PC-3 (cell line): ENCODE results near the gene DYDC2. TPM values are rescaled to one million over a fixed set of nuclear protein-coding genes. Genes with fewer than 3 reads are reported as not detected.

Experiments used
- ATAC-seq: fragments of 200-7000 bp; cut with Tn5 transposase; 2 replicates; pipeline ENCODE4 v1.9.1; 2020; ENCODE audit warnings: mild to moderate bottlenecking, moderate library complexity
- BruUV-seq: library from RNA; stranded (reverse); fragments of 400-500 nt; replicated peaks from 2 replicates; lab custom pipeline; 2021; lab: Mats Ljungman, UMichigan
- CTCF ChIA-PET: fragments of 300-600 bp; sonication (Branson Sonifier 250); formaldehyde crosslinking; loops from one replicate; lab custom pipeline; 2022; ENCODE audit warnings: antibody characterized with exemption; lab: Charles Lee
- POLR2A ChIA-PET: fragments of 300-600 bp; sonication (Branson Sonifier 250); formaldehyde crosslinking; loops from one replicate; lab custom pipeline; 2022; ENCODE audit warnings: antibody characterized with exemption; ENCODE audit not compliant: unreplicated experiment; lab: Charles Lee
- DNase-seq: peaks from one replicate; pipeline ENCODE4 v3.0.0-alpha.2; 2015
- H2AFZ ChIP-seq: fragments of 300-600 bp; sonication (generic); 2 replicates; pipeline ENCODE4 v1.6.0; 2016; ENCODE audit warnings: antibody characterized with exemption, low read length
- H3F3A ChIP-seq: fragments of 300-600 bp; sonication (generic); one replicate; pipeline ENCODE4 v1.6.0; 2017; ENCODE audit warnings: antibody characterized with exemption, low read length, control low read depth, mild to moderate bottlenecking; ENCODE audit not compliant: unreplicated experiment
- H3K27ac ChIP-seq: fragments of 300-600 bp; sonication (generic); 2 replicates; pipeline ENCODE4 v1.5.1; 2016; ENCODE audit warnings: mild to moderate bottlenecking, low read length
- H3K27me3 ChIP-seq: fragments of 300-600 bp; sonication (generic); 2 replicates; pipeline ENCODE4 v1.6.1; 2016; ENCODE audit warnings: low read length, mixed read lengths
- H3K36me3 ChIP-seq: fragments of 300-600 bp; sonication (generic); 2 replicates; pipeline ENCODE4 v1.6.1; 2016; ENCODE audit warnings: low read depth, mixed run types, low read length, mixed read lengths
- H3K4me1 ChIP-seq: fragments of 300-600 bp; sonication (generic); 2 replicates; pipeline ENCODE4 v1.5.1; 2016; ENCODE audit warnings: low read length; ENCODE audit not compliant: insufficient read depth
- H3K4me2 ChIP-seq: fragments of 300-600 bp; sonication (generic); 2 replicates; pipeline ENCODE4 v1.6.0; 2016; ENCODE audit warnings: low read length
- H3K4me3 ChIP-seq: fragments of 300-600 bp; sonication (generic); 2 replicates; pipeline ENCODE4 v1.5.1; 2016; ENCODE audit warnings: mild to moderate bottlenecking, low read length, mixed read lengths
- H3K79me2 ChIP-seq: fragments of 300-600 bp; sonication (generic); 2 replicates; pipeline ENCODE4 v1.6.1; 2017; ENCODE audit warnings: low read length, mixed read lengths
- H3K9ac ChIP-seq: fragments of 300-600 bp; sonication (generic); 2 replicates; pipeline ENCODE4 v1.6.0; 2016; ENCODE audit warnings: mild to moderate bottlenecking, low read length
- H3K9me2 ChIP-seq: fragments of 300-600 bp; sonication (generic); replicated peaks from 2 replicates; pipeline ENCODE4 v1.6.1; 2016; ENCODE audit warnings: mixed run types, low read length, mixed read lengths
- H3K9me3 ChIP-seq: fragments of 300-600 bp; sonication (generic); 2 replicates; pipeline ENCODE4 v1.6.1; 2016; ENCODE audit warnings: low read length, mixed read lengths
- H4K20me1 ChIP-seq: fragments of 300-600 bp; sonication (generic); 2 replicates; pipeline ENCODE4 v1.6.1; 2016; ENCODE audit warnings: low read length, mixed read lengths
- CTCF ChIP-seq: fragments of 300-600 bp; sonication (generic); conservative IDR thresholded peaks from 2 replicates; pipeline ENCODE4 v1.5.1; 2017; ENCODE audit warnings: antibody characterized with exemption, low read depth, mild to moderate bottlenecking, low read length
- EZH2 ChIP-seq: fragments of 300-600 bp; sonication (generic); IDR thresholded peaks from one replicate; pipeline ENCODE4 v1.6.1; 2017; ENCODE audit warnings: antibody characterized with exemption, mild to moderate bottlenecking, low read length; ENCODE audit not compliant: unreplicated experiment
- EZH2phosphoT487 ChIP-seq: fragments of 300-600 bp; sonication (generic); IDR thresholded peaks from 2 replicates; pipeline ENCODE4 v1.6.1; 2018; ENCODE audit warnings: mild to moderate bottlenecking, antibody characterized with exemption, low read length, borderline replicate concordance
- intact Hi-C: fragments of 100-400 bp; cut with micrococcal nuclease; formaldehyde crosslinking; loops from 2 replicates; pipeline ENCODE4 v1.9.0; 2023
- total RNA-seq: library from RNA; depleted of rRNA; stranded (reverse); fragments of >200 nt; gene quantifications from 2 replicates; pipeline ENCODE4 v1.2.3, GENCODE V29; 2014

DYDC2 gene
- total RNA-seq, 1 experiment from 2014 or later: not detected

- DNase-seq (no peak), ATAC-seq (no peak)
- H3K4me3 ChIP-seq: no peak overlapping the region
- H4K20me1 ChIP-seq: no peaks in the 10 kb centered on the region
- POLR2A ChIA-PET: no interaction called here
- H3K27me3 ChIP-seq: no peaks in the 10 kb centered on the region
- H3K79me2 ChIP-seq: no peaks in the 10 kb centered on the region
- no peaks in the 10 kb centered on the region for H3F3A ChIP-seq
- H3K4me2 ChIP-seq: no peak overlapping the region
- no peaks in the 10 kb centered on the region for H3K4me1 ChIP-seq
- no peak overlapping the region for H2AFZ ChIP-seq
- no TSS peak for BruUV-seq
- intact Hi-C loops: no loop called here
- no peaks in the 10 kb centered on the region for H3K9me2 ChIP-seq
- no peak overlapping the region for H3K9ac ChIP-seq
- H3K36me3 ChIP-seq: no peaks in the 10 kb centered on the region
- no peaks in the 10 kb centered on the region for H3K9me3 ChIP-seq
- no peak for TF ChIP-seq CTCF
- TF ChIP-seq EZH2phosphoT487: no peak
- TF ChIP-seq EZH2: no peak
- CTCF ChIA-PET: no interaction called here
- H3K27ac ChIP-seq: no peak overlapping the region
Measured at GRCh38 chr10:80411267-80411668, 54.7 kb downstream of the DYDC2 start.

GRCh38 chr10:80411681-80412220, 55.2 kb downstream of the DYDC2 start:
- no peak for ATAC-seq
- BruUV-seq: no TSS peak
- POLR2A ChIA-PET: no interaction called here
- Histone ChIP-seq H3K27ac (no peak overlapping the region), H4K20me1 (no peaks in the 10 kb centered on the region), H3K4me3 (no peak overlapping the region), H3K9me2 (no peaks in the 10 kb centered on the region), H3K79me2 (no peaks in the 10 kb centered on the region), H3K27me3 (no peaks in the 10 kb centered on the region), H3K9ac (no peak overlapping the region), H3K4me2 (no peak overlapping the region), H3K36me3 (no peaks in the 10 kb centered on the region), H3K4me1 (no peaks in the 10 kb centered on the region), H2AFZ (no peak overlapping the region), H3K9me3 (no peaks in the 10 kb centered on the region), H3F3A (no peaks in the 10 kb centered on the region)
- intact Hi-C loops: no loop called here
- no peak for DNase-seq
- no peak for TF ChIP-seq EZH2phosphoT487
- TF ChIP-seq CTCF: no peak
- no peak for TF ChIP-seq EZH2
- CTCF ChIA-PET: no interaction called here

- intact Hi-C loops: no loop called here
- POLR2A ChIA-PET: no interaction called here
- CTCF ChIA-PET: no interaction called here
- no peak for DNase-seq
- Histone ChIP-seq H2AFZ (no peak overlapping the region), H3K27me3 (no peaks in the 10 kb centered on the region), H3K27ac (no peak overlapping the region), H3K4me2 (no peak overlapping the region), H3K4me3 (no peak overlapping the region), H4K20me1 (no peaks in the 10 kb centered on the region), H3F3A (no peaks in the 10 kb centered on the region), H3K79me2 (no peaks in the 10 kb centered on the region), H3K4me1 (no peaks in the 10 kb centered on the region), H3K36me3 (no peaks in the 10 kb centered on the region), H3K9ac (no peak overlapping the region), H3K9me3 (no peaks in the 10 kb centered on the region), H3K9me2 (no peaks in the 10 kb centered on the region)
- no peak for TF ChIP-seq EZH2phosphoT487
- no peak for TF ChIP-seq EZH2
- no peak for TF ChIP-seq CTCF
- BruUV-seq: no TSS peak
- no peak for ATAC-seq
Measured at GRCh38 chr10:80412486-80412885, 55.9 kb downstream of the DYDC2 start.
